HCT116 (cell line): ENCODE measurements around the gene PPP1CC. TPM values are rescaled to one million over a fixed set of nuclear protein-coding genes. Genes with fewer than 3 reads are reported as not detected.

Source experiments
- ATAC-seq: fragments of 200-7000 bp; cut with Tn5 transposase; 2 replicates; pipeline ENCODE4 v1.9.1; 2020; ENCODE audit warnings: mild to moderate bottlenecking, moderate library complexity
- BruUV-seq: library from RNA; stranded (reverse); fragments of 400-500 nt; replicated peaks from 2 replicates; lab custom pipeline; 2021; lab: Mats Ljungman, UMichigan
- CTCF ChIA-PET: fragments of 300-600 bp; sonication (Branson Sonifier 250); formaldehyde crosslinking; loops from one replicate; lab custom pipeline; 2021; ENCODE audit warnings: antibody characterized with exemption; lab: Charles Lee
- POLR2A ChIA-PET: fragments of 300-600, 350-600 bp; sonication (Branson Sonifier 250); formaldehyde crosslinking; loops from one replicate; lab custom pipeline; 2021; ENCODE audit warnings: antibody characterized with exemption; lab: Charles Lee
- RAD21 ChIA-PET, 2 experiments: fragments of 300-600 bp; sonication (Branson Sonifier 250); formaldehyde crosslinking; loops; one replicate each; lab custom pipeline; 2023; ENCODE audit warnings: low total read pairs in 2 of 2; ENCODE audit not compliant: uncharacterized antibody in 2 of 2, unreplicated experiment in 2 of 2, low non-redundant PET in 1 of 2; lab: Charles Lee
- DNase-seq: peaks from one replicate; pipeline ENCODE4 v3.0.0-alpha.2; 2010; ENCODE audit warnings: low read depth, low spot score
- H2AFZ ChIP-seq: fragments of 200-600 bp; shearing (Covaris generic), sonication (generic); 2 replicates; pipeline ENCODE4 v1.6.1; 2017; ENCODE audit warnings: low read depth, mixed run types, mixed read lengths, antibody characterized with exemption, low read length; ENCODE audit not compliant: poor library complexity, severe bottlenecking
- H3K27ac ChIP-seq: 2 replicates; pipeline ENCODE4 v1.5.1; 2012; ENCODE audit warnings: low read depth, low read length
- H3K27me3 ChIP-seq: fragments of 200-600 bp; sonication (generic); 2 replicates; pipeline ENCODE4 v1.6.1; 2016; ENCODE audit warnings: mixed run types, low read length, mixed read lengths; ENCODE audit not compliant: insufficient read depth
- H3K36me3 ChIP-seq, 2 experiments: fragments of 200-500 bp in 1 of 2; fragments of 200-600 bp in 1 of 2; sonication (Bioruptor generic) in 1 of 2; sonication (generic) in 1 of 2; 2 replicates each; pipeline versions ENCODE4 v1.5.1 to v1.6.1; 2014 to 2016; ENCODE audit warnings: low read length in 2 of 2, inconsistent platforms in 1 of 2, mixed read lengths in 1 of 2, mixed run types in 1 of 2; ENCODE audit not compliant: insufficient read depth in 2 of 2, control insufficient read depth in 1 of 2
- H3K4me1 ChIP-seq, 2 experiments: fragments of 200-600 bp in 1 of 2; sonication (generic) in 1 of 2; 2 replicates each; pipeline versions ENCODE4 v1.5.1 to v1.6.1; 2012 to 2017; ENCODE audit warnings: low read length in 2 of 2, inconsistent platforms in 1 of 2, mild to moderate bottlenecking in 1 of 2, mixed read lengths in 1 of 2, mixed run types in 1 of 2, moderate library complexity in 1 of 2; ENCODE audit not compliant: insufficient read depth in 2 of 2, control insufficient read depth in 1 of 2
- H3K4me2 ChIP-seq: fragments of 200-600 bp; sonication (generic); 2 replicates; pipeline ENCODE4 v1.6.1; 2017; ENCODE audit warnings: mixed run types, low read length, mixed read lengths
- H3K4me3 ChIP-seq, 2 experiments: fragments of 200-600 bp in 1 of 2; sonication (generic) in 1 of 2; replicated peaks in 1 of 2; 2 replicates each; pipeline ENCODE4 v1.5.1; 2011 to 2016; ENCODE audit warnings: low read length in 2 of 2, control low read depth in 1 of 2, low read depth in 1 of 2, mild to moderate bottlenecking in 1 of 2, mixed read lengths in 1 of 2, mixed run types in 1 of 2
- H3K79me2 ChIP-seq: fragments of 200-600 bp; sonication (generic); 2 replicates; pipeline ENCODE4 v1.6.1; 2017; ENCODE audit warnings: mild to moderate bottlenecking, mixed run types, low read length, moderate library complexity, mixed read lengths; ENCODE audit not compliant: insufficient read depth
- H3K9ac ChIP-seq: fragments of 200-600 bp; sonication (generic); 2 replicates; pipeline ENCODE4 v1.6.1; 2016; ENCODE audit warnings: low read length, mixed read lengths
- H3K9me2 ChIP-seq: fragments of 200-600 bp; sonication (generic), shearing (Covaris generic); 2 replicates; pipeline ENCODE4 v1.6.1; 2017; ENCODE audit warnings: mixed run types, mild to moderate bottlenecking, moderate library complexity; ENCODE audit not compliant: insufficient read depth
- H3K9me3 ChIP-seq, 2 experiments: fragments of 200-500 bp in 1 of 2; fragments of 200-600 bp in 1 of 2; sonication (Bioruptor generic) in 1 of 2; sonication (generic) in 1 of 2; 2 replicates each; pipeline ENCODE4 v1.6.1; 2014 to 2017; ENCODE audit warnings: low read length in 2 of 2, mixed read lengths in 2 of 2, inconsistent platforms in 1 of 2, low read depth in 1 of 2, mild to moderate bottlenecking in 1 of 2, mixed run types in 1 of 2, moderate library complexity in 1 of 2; ENCODE audit not compliant: control insufficient read depth in 1 of 2, insufficient read depth in 1 of 2
- H4K20me1 ChIP-seq: fragments of 200-600 bp; sonication (generic), shearing (Covaris generic); 2 replicates; pipeline ENCODE4 v1.6.1; 2017; ENCODE audit warnings: mixed run types, mild to moderate bottlenecking, moderate library complexity; ENCODE audit not compliant: insufficient read depth
- CEBPB ChIP-seq: IDR thresholded peaks from 2 replicates; pipeline ENCODE4 v1.6.1; 2012; ENCODE audit warnings: low read depth
- ELF1 ChIP-seq: IDR thresholded peaks from 2 replicates; pipeline ENCODE4 v1.6.1; 2012; ENCODE audit warnings: low read depth, borderline replicate concordance
- EZH2 ChIP-seq: fragments of 200-600 bp; sonication (generic); IDR thresholded peaks from 2 replicates; pipeline ENCODE4 v1.6.1; 2017; ENCODE audit warnings: antibody characterized with exemption, mixed run types
- EZH2phosphoT487 ChIP-seq: fragments of 200-600 bp; IDR thresholded peaks from 2 replicates; pipeline ENCODE4 v1.6.1; 2018; ENCODE audit warnings: antibody characterized with exemption, borderline replicate concordance
- SIN3A ChIP-seq: IDR thresholded peaks from 2 replicates; pipeline ENCODE4 v1.6.1; 2012; ENCODE audit warnings: low read depth
- SRF ChIP-seq: IDR thresholded peaks from 2 replicates; pipeline ENCODE4 v1.6.1; 2012; ENCODE audit warnings: low read depth
- TCF7L2 ChIP-seq: IDR thresholded peaks from 2 replicates; pipeline ENCODE4 v1.7.0; 2011; ENCODE audit warnings: borderline replicate concordance, inconsistent platforms; ENCODE audit not compliant: insufficient read depth, insufficient read length; ENCODE audit errors: extremely low read depth
- YY1 ChIP-seq: IDR thresholded peaks from 2 replicates; pipeline ENCODE4 v1.6.1; 2011; ENCODE audit warnings: low read length, low read depth, moderate library complexity, mild to moderate bottlenecking; ENCODE audit not compliant: insufficient replicate concordance; ENCODE audit errors: extremely low read depth
- ZNF274 ChIP-seq: fragments of 200-500 bp; sonication (Bioruptor generic); IDR thresholded peaks from 2 replicates; pipeline ENCODE4 v1.6.1; 2014; ENCODE audit warnings: mild to moderate bottlenecking, low read depth, low read length, inconsistent platforms
- intact Hi-C: fragments of 100-400 bp; cut with micrococcal nuclease; formaldehyde crosslinking; loops from 2 replicates; pipeline ENCODE4 v1.10.0; 2022
- total RNA-seq: library from RNA; stranded (reverse); gene quantifications from one replicate; pipeline ENCODE4 v1.2.1, GENCODE V29; 2021; ENCODE audit not compliant: unreplicated experiment
- TF ChIP-seq, protein P1 (sequence below), 3 experiments: fragments of 200-600 bp in 1 of 3; sonication (generic) in 1 of 3; IDR thresholded peaks in 2 of 3; conservative IDR thresholded peaks in 1 of 3; 2 replicates each; pipeline ENCODE4 v1.5.1; 2012 to 2017; ENCODE audit warnings: low read depth in 2 of 3, low read length in 2 of 3, antibody characterized with exemption in 1 of 3, borderline replicate concordance in 1 of 3, control low read depth in 1 of 3, mild to moderate bottlenecking in 1 of 3, mixed read lengths in 1 of 3, mixed run types in 1 of 3, moderate library complexity in 1 of 3; ENCODE audit not compliant: insufficient read depth in 1 of 3
- TF ChIP-seq, protein P2 (sequence below): IDR thresholded peaks from 2 replicates; pipeline ENCODE4 v1.6.1; 2012; ENCODE audit warnings: low read depth
- TF ChIP-seq, protein P3 (sequence below): IDR thresholded peaks from 2 replicates; pipeline ENCODE4 v1.6.1; 2011; ENCODE audit warnings: mild to moderate bottlenecking, low read length, moderate library complexity; ENCODE audit not compliant: insufficient replicate concordance; ENCODE audit errors: extremely low read depth

Gene PPP1CC
- total RNA-seq, 1 experiment from 2014 or later, result 248 TPM

DNA sequence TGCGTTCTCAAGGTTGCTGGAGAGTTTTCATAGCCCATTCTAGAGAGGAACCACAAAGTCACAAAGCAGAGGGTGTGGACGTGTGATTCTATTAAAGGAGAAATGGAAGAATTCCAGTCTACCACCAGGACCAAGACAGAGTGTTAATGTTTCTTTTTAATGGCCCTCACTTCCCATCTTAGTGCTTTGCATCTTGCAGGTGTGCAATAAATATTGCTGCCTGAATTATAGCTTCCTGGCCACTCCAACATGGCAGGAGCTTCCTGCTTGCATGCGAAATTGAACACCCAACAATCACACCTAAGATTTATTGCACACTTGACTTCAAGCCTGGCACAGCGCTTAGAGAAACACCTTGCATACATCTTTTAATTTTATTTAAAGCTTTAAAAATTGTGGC is 22.4 kb upstream of the PPP1CC start (continued):
- TF ChIP-seq, protein P1, sequence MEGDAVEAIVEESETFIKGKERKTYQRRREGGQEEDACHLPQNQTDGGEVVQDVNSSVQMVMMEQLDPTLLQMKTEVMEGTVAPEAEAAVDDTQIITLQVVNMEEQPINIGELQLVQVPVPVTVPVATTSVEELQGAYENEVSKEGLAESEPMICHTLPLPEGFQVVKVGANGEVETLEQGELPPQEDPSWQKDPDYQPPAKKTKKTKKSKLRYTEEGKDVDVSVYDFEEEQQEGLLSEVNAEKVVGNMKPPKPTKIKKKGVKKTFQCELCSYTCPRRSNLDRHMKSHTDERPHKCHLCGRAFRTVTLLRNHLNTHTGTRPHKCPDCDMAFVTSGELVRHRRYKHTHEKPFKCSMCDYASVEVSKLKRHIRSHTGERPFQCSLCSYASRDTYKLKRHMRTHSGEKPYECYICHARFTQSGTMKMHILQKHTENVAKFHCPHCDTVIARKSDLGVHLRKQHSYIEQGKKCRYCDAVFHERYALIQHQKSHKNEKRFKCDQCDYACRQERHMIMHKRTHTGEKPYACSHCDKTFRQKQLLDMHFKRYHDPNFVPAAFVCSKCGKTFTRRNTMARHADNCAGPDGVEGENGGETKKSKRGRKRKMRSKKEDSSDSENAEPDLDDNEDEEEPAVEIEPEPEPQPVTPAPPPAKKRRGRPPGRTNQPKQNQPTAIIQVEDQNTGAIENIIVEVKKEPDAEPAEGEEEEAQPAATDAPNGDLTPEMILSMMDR (IDR thresholded peaks at IDR 0.05 in 2 of 3, conservative IDR thresholded peaks at IDR 0.05 in 1 of 3; ENCODE audit: borderline replicate concordance in 1 of 3, insufficient read depth in 1 of 3, low read depth in 2 of 3, low read length in 2 of 3), result no peak
- TF ChIP-seq SIN3A, result no peak
- TF ChIP-seq ELF1, result no peak
- no peak for TF ChIP-seq ZNF274
- TF ChIP-seq TCF7L2, result no peak

DNA sequence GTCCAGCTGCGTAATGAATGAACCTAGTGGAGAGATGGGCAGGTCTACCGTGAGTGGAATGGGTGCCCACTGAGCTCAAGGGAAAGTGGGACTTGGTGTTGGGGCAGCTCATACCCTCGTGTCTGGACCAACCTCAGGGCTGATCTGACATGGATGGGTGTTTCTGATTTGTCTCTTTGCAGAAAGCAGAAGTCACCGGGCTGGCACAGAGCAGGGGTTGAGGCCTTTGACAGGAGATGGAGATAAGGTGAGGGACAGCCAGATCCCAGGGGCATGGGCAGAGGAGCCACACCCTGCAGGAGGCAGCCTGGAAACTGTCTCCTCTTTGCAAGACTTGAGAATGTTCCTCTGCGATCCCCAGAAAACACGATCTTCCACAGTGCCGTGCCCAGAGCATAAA is 20.9 kb upstream of the PPP1CC start:
- H3K4me3 ChIP-seq, result no peak overlapping the region
- CTCF ChIA-PET, result no interaction called here

More for the DNA sequence above, 20.9 kb upstream of the PPP1CC start:
- H4K20me1 ChIP-seq, result no peaks in the 10 kb centered on the region
- no peak overlapping the region for H2AFZ ChIP-seq
- no peak overlapping the region for H3K27ac ChIP-seq
- BruUV-seq, result no TSS peak
- H3K9ac ChIP-seq, result no peak overlapping the region
- no peak overlapping the region for H3K4me2 ChIP-seq
- ChIA-PET RAD21 (no interaction called here), POLR2A (no interaction called here)
- no peaks in the 10 kb centered on the region for H3K9me3 ChIP-seq
- H3K9me2 ChIP-seq, result no peaks in the 10 kb centered on the region
- H3K27me3 ChIP-seq, result no peaks in the 10 kb centered on the region
- no peaks in the 10 kb centered on the region for H3K79me2 ChIP-seq
- H3K36me3 ChIP-seq, result no peaks in the 10 kb centered on the region
- TF ChIP-seq SRF (no peak), EZH2 (no peak), EZH2phosphoT487 (no peak), CEBPB (no peak), YY1 (no peak)
- TF ChIP-seq, protein P2, sequence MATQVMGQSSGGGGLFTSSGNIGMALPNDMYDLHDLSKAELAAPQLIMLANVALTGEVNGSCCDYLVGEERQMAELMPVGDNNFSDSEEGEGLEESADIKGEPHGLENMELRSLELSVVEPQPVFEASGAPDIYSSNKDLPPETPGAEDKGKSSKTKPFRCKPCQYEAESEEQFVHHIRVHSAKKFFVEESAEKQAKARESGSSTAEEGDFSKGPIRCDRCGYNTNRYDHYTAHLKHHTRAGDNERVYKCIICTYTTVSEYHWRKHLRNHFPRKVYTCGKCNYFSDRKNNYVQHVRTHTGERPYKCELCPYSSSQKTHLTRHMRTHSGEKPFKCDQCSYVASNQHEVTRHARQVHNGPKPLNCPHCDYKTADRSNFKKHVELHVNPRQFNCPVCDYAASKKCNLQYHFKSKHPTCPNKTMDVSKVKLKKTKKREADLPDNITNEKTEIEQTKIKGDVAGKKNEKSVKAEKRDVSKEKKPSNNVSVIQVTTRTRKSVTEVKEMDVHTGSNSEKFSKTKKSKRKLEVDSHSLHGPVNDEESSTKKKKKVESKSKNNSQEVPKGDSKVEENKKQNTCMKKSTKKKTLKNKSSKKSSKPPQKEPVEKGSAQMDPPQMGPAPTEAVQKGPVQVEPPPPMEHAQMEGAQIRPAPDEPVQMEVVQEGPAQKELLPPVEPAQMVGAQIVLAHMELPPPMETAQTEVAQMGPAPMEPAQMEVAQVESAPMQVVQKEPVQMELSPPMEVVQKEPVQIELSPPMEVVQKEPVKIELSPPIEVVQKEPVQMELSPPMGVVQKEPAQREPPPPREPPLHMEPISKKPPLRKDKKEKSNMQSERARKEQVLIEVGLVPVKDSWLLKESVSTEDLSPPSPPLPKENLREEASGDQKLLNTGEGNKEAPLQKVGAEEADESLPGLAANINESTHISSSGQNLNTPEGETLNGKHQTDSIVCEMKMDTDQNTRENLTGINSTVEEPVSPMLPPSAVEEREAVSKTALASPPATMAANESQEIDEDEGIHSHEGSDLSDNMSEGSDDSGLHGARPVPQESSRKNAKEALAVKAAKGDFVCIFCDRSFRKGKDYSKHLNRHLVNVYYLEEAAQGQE, result no peak
- TF ChIP-seq, protein P3, sequence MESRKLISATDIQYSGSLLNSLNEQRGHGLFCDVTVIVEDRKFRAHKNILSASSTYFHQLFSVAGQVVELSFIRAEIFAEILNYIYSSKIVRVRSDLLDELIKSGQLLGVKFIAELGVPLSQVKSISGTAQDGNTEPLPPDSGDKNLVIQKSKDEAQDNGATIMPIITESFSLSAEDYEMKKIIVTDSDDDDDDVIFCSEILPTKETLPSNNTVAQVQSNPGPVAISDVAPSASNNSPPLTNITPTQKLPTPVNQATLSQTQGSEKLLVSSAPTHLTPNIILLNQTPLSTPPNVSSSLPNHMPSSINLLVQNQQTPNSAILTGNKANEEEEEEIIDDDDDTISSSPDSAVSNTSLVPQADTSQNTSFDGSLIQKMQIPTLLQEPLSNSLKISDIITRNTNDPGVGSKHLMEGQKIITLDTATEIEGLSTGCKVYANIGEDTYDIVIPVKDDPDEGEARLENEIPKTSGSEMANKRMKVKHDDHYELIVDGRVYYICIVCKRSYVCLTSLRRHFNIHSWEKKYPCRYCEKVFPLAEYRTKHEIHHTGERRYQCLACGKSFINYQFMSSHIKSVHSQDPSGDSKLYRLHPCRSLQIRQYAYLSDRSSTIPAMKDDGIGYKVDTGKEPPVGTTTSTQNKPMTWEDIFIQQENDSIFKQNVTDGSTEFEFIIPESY, result no peak
- H3K4me1 ChIP-seq, result peaks cover 0 to 3% of the 10 kb centered on the region in 2 experiments; a peak in 1 of 4 replicates
- intact Hi-C loops, result no loop called here
- no peak for DNase-seq
- ATAC-seq, result no peak
